ENCODE data around the gene ATP8B3.

- TF ChIP-seq POLR2A (IDR thresholded peaks at IDR 0.05): no peak
- TF ChIP-seq, protein P1, sequence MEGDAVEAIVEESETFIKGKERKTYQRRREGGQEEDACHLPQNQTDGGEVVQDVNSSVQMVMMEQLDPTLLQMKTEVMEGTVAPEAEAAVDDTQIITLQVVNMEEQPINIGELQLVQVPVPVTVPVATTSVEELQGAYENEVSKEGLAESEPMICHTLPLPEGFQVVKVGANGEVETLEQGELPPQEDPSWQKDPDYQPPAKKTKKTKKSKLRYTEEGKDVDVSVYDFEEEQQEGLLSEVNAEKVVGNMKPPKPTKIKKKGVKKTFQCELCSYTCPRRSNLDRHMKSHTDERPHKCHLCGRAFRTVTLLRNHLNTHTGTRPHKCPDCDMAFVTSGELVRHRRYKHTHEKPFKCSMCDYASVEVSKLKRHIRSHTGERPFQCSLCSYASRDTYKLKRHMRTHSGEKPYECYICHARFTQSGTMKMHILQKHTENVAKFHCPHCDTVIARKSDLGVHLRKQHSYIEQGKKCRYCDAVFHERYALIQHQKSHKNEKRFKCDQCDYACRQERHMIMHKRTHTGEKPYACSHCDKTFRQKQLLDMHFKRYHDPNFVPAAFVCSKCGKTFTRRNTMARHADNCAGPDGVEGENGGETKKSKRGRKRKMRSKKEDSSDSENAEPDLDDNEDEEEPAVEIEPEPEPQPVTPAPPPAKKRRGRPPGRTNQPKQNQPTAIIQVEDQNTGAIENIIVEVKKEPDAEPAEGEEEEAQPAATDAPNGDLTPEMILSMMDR (IDR thresholded peaks at IDR 0.05): no peak
Measured at GRCh38 chr19:1770866-1771576, 41.1 kb downstream of the ATP8B3 start.

Measured in heart left ventricle (tissue), 13 donors.